ENCODE results near the gene CTSO.

CTSO gene

DNA sequence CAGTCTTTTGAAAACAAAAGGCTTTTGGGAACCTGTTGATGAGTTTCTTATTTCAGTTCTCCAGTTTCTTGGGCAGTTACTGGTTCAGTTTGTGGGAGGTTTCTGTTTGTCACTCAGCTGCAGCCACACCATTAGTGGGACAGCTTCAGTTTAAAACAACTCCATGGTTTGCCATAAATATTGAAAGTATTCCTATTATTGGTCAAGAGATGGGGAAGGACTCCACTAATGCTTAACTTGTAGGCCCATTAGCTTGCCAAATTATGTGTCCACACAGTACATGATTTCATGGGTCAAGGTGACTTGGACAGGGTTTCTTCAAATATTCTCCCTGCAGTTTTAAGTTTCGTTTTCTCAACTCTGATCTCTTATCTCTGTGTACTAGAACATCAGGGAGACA lies 72.1 kb downstream of the CTSO start:
- H3K36me3 ChIP-seq (ENCODE audit: control insufficient read depth, low read depth, low read length) = no peaks in the 10 kb centered on the region
- H3K4me3 ChIP-seq (ENCODE audit: low read length) = no peak overlapping the region
- no peak overlapping the region for H3K27ac ChIP-seq (ENCODE audit: low read length)

DNA sequence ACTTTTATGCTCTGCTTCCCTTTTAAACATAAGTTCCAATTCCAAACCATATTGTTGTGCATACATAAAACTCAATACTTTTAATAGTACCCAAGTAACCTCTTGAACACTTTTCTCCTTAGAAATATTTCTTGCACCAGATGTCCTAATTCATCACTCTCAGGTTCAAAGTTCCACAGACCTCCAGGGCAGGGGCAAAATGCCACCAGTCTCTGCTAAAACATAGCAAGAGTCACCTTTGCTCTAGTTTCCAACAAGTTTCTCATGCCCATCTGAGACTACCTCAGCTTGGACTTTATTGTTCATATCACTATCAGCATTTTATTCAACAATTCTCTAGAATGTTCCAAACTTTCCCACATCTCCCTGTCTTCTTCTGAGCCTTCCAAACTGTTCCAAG lies 73.9 kb downstream of the CTSO start:
- Histone ChIP-seq H3K9ac (ENCODE audit: low read length) (no peak overlapping the region), H3K4me1 (ENCODE audit: control insufficient read depth, low read depth, low read length) (no peaks in the 10 kb centered on the region), H3K27me3 (ENCODE audit: control insufficient read depth, insufficient read depth, low read length) (no peaks in the 10 kb centered on the region), H3K9me3 (ENCODE audit: control insufficient read depth, low read depth, low read length) (peaks cover 8% of the 10 kb centered on the region), H3K27ac (ENCODE audit: low read length) (no peak overlapping the region), H3K4me3 (ENCODE audit: low read length) (no peak overlapping the region), H3K36me3 (ENCODE audit: control insufficient read depth, low read depth, low read length) (no peaks in the 10 kb centered on the region)

More for the DNA sequence above, 72.1 kb downstream of the CTSO start:
- Histone ChIP-seq H3K9me3 (ENCODE audit: control insufficient read depth, low read depth, low read length) (no peaks in the 10 kb centered on the region), H3K9ac (ENCODE audit: low read length) (no peak overlapping the region), H3K27me3 (ENCODE audit: control insufficient read depth, insufficient read depth, low read length) (no peaks in the 10 kb centered on the region), H3K4me1 (ENCODE audit: control insufficient read depth, low read depth, low read length) (no peaks in the 10 kb centered on the region)

DNA sequence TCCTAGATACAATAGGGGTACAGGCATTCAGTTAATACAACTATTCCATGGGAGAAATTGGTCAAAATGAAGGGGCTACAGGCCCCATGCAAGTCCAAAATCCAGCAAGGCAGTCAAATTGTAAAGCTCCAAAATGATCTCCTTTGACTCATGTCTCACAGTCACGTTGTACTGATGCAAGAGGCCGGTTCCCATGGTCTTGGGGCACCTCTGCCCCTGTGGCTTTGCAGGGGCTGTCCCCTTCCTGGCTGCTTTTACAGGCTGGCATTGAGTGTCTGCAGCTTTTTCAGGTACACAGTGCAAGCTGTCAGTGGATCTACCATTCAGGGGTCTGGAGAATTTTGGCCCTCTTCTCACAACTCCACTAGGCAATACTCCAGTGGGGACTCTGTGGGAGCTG lies 75.1 kb downstream of the CTSO start:
- no peaks in the 10 kb centered on the region for H3K36me3 ChIP-seq (ENCODE audit: control insufficient read depth, low read depth, low read length)
- H3K4me3 ChIP-seq (ENCODE audit: low read length) = no peak overlapping the region
- H3K27me3 ChIP-seq (ENCODE audit: control insufficient read depth, insufficient read depth, low read length) = no peaks in the 10 kb centered on the region
- peaks cover 11% of the 10 kb centered on the region for H3K9me3 ChIP-seq (ENCODE audit: control insufficient read depth, low read depth, low read length)
- H3K27ac ChIP-seq (ENCODE audit: low read length) = no peak overlapping the region
- H3K4me1 ChIP-seq (ENCODE audit: control insufficient read depth, low read depth, low read length) = no peaks in the 10 kb centered on the region
- no peak overlapping the region for H3K9ac ChIP-seq (ENCODE audit: low read length)

DNA sequence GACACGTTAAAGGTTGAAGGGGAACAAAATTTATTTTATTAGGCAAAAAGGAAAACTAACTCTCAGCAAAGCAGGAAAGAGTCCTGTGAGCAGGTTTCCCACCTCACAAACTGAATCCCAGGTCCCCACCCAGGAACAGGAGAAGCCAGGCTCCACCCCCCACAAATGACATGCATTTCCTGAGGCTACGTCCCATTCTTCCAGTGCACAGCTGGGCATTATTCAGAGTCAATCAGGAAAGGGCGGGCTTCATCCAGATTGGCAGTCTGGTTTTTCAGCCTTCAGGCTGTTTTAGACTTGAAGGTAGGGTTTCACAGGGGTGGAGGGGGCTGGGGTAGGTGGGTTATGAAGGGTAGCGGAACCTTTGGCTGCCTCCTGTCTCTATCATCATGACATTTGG lies 75.7 kb downstream of the CTSO start:
- Histone ChIP-seq H3K4me3 (ENCODE audit: low read length) (no peak overlapping the region), H3K4me1 (ENCODE audit: control insufficient read depth, low read depth, low read length) (no peaks in the 10 kb centered on the region), H3K27me3 (ENCODE audit: control insufficient read depth, insufficient read depth, low read length) (no peaks in the 10 kb centered on the region), H3K9ac (ENCODE audit: low read length) (no peak overlapping the region), H3K27ac (ENCODE audit: low read length) (no peak overlapping the region), H3K9me3 (ENCODE audit: control insufficient read depth, low read depth, low read length) (peaks cover 11% of the 10 kb centered on the region), H3K36me3 (ENCODE audit: control insufficient read depth, low read depth, low read length) (no peaks in the 10 kb centered on the region)

DNA sequence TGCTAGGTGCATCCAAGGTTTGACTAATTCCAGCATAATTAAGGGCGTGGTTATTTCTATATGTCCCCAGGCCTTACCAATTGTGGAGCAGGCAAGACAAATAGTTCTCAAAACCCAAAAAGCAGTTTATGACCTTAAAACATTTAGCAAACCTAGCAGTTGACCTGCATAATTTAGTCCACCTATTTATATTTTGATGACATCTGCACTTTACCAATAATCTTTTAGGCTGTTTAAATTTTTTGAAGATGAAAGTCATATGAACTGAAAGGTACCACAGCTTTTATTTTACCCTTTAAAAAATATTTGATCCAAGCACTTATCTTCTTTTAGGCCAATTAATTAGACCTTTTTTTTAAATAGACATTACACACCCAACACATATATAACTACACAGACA lies 77.8 kb downstream of the CTSO start:
- Histone ChIP-seq H3K36me3 (ENCODE audit: control insufficient read depth, low read depth, low read length) (no peaks in the 10 kb centered on the region), H3K4me3 (ENCODE audit: low read length) (no peak overlapping the region), H3K9me3 (ENCODE audit: control insufficient read depth, low read depth, low read length) (peaks cover 11% of the 10 kb centered on the region), H3K27me3 (ENCODE audit: control insufficient read depth, insufficient read depth, low read length) (no peaks in the 10 kb centered on the region), H3K27ac (ENCODE audit: low read length) (no peak overlapping the region), H3K9ac (ENCODE audit: low read length) (no peak overlapping the region), H3K4me1 (ENCODE audit: control insufficient read depth, low read depth, low read length) (no peaks in the 10 kb centered on the region)
